DOHH2 (cell line): ENCODE measurements around the gene PNPO.

ENCODE experiments used
- CTCF ChIP-seq: fragments of 200-600 bp; sonication (generic); IDR thresholded peaks from one replicate; pipeline ENCODE4 v1.5.1; 2014; ENCODE audit warnings: antibody characterized with exemption, mild to moderate bottlenecking, low read depth, low read length; ENCODE audit not compliant: poor library complexity, severe bottlenecking
- EZH2phosphoT487 ChIP-seq: fragments of 200-600 bp; sonication (generic); IDR thresholded peaks from 2 replicates; pipeline ENCODE4 v1.6.1; 2017; ENCODE audit warnings: borderline replicate concordance, mild to moderate bottlenecking, antibody characterized with exemption, low read length, moderate library complexity, mixed read lengths

GRCh38 chr17:47993031-47993564, 51.7 kb downstream of the PNPO start:
- TF ChIP-seq CTCF, result no peak
- no peak for TF ChIP-seq EZH2phosphoT487
